HG03442 (cell line): ENCODE results near the gene TESK1.
A peak's percentile ranks its signal among the peaks of the same experiment; 100 is the strongest.
"Not testable (repeated sequence)": the region's sequence is repeated elsewhere in the genome, so short reads cannot be mapped to it uniquely, and the experiment has no call there.

Experiments
- ATAC-seq: cut with Tn5 transposase; IDR thresholded peaks from one replicate; pipeline ENCODE4 v1.9.1; 2021; ENCODE audit warnings: mild to moderate bottlenecking, moderate library complexity; ENCODE audit not compliant: unreplicated experiment

The TESK1 gene

DNA sequence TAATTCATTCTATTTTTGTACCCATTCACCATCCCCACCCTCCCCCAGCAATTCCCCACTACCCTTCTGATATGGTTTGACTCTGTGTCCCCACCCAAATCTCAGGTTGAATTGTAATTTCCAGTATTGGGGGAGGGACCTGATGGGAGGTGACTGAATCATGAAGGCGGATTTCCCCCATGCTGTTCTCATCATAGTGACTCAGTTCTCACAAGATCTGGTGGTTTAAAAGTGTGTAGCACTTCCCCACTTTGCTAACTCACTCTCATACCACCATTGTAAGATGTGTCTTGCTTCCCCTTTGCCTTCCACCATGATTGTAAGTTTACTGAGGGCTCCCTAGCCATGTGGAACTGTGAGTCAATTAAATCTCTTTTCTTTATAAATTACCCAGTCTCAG lies 25.9 kb upstream of the TESK1 start:
- no peak for ATAC-seq

DNA sequence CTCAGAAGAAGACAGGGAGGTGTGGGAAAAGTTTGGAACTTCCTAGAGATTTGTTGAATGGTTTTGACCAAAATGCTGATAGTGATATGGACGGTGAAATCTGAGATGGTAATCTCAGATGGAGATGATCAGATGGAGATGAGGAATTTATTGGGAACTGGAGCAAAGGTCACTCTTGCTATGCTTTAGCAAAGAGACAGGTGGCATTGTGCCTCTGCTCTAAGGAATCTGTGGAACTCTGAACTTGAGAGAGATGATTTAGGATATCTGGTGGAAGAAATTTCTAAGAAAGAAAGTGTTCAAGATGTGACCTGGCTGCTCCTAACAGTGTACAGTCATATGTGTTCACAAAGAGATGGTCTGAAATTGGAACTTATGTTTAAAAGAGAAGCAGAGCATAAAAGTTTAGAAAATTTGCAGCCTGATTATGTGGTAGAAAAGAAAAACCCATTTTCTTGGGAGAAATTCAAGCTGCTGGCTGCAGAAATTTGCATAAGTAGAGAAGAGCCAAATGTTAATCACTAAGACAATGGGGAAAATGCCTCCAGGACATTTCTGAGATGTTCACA lies 25.3 kb upstream of the TESK1 start:
- ATAC-seq: not testable (repeated sequence)

DNA sequence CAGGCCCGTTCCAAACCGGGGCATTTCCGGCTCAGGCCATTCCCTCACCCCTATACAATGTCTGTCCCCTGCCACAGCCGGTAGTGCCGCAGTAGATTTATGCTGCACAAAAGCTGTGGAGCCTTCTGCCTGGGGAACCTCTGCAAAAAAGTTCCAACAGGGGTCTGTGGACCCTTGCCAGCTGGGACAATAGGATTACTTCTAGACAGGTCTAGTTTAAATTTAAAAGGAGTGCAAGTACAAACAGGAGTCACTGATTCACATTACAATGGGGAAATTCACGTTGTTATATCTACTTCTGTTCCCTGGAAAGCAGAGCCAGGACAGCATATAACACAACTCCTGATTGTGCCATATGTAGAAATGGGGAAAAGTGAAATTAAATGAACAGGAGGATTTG lies 21.5 kb upstream of the TESK1 start:
- not testable (repeated sequence) for ATAC-seq

GRCh38 chr9:35584681-35585080 lies 20.4 kb upstream of the TESK1 start:
- not testable (repeated sequence) for ATAC-seq

GRCh38 chr9:35588506-35588905 lies 16.6 kb upstream of the TESK1 start:
- not testable (repeated sequence) for ATAC-seq

DNA sequence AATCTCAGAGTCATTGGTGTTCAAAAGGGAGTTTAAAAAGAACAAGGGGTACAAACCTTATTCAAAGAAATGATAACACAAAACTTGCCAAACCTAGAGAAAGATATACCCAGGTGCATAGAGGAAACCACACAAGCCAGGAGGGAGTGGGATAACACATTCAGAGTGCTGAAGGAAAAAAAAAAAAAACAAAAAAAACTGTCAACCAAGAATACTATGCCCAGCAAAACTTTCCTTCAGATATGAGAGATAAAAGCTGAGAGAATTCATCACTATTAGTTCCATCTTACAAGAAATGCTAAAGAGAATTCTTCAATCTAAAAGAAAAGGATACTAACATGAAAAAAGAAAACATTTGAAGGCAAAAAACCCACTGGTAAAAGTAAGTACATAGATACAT lies 11.5 kb upstream of the TESK1 start:
- ATAC-seq: no peak

DNA sequence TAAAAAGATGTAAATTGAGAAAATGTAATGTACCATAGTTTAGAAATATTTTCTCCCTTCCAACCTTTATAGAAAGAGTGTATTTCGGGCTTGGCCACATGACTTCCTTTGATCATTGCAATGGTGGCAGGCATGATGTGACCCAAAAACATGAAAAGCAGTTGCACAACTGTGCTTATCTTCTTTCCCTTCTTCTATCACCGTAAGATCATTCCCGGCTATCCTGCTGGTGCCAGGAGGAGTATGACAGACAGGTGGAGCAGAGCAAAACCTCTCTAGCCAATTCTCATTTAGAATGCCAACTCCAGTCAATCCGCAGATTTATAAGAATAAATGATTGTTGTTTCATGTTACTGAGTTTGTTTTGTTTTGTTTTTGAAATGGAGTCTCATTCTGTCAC lies 10.6 kb upstream of the TESK1 start:
- no peak for ATAC-seq

GRCh38 chr9:35596907-35597306 lies 8.2 kb upstream of the TESK1 start:
- ATAC-seq: not testable (repeated sequence)

DNA sequence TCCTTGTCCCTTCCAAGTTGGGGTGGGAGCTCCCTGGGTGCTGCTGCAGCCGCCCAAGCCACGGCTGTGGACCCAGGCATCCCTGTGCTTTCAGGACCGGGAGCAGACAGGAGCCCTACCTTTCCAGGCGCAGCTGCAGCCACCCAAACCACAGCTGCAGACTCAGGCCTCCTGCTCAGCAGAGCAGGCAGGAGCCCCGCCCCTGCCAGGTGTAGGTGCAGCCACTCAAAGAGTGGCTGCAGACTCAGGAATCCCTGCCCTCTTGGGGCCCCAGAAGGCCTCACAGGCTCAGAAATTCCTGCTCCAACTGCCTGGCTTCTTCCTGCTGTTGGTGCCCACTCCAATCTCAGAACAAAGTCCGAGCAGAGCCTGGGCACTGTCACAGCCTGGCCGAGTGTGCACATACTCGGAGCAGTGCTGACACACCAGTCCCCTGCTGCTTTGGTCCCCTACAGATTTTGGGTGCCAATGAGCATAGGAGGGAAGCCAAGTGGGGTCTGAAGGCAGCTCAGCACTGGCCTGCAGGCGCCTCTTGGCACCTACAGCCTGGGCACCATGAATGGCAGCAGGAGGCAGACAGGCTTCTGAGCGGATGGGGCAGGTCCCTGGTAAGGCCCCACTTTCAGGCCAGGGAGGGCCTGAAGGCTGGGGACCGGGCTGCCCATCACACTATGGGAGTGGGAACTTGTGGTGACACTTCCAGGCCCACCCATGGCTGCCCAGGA lies 6.0 kb upstream of the TESK1 start:
- ATAC-seq: no peak

DNA sequence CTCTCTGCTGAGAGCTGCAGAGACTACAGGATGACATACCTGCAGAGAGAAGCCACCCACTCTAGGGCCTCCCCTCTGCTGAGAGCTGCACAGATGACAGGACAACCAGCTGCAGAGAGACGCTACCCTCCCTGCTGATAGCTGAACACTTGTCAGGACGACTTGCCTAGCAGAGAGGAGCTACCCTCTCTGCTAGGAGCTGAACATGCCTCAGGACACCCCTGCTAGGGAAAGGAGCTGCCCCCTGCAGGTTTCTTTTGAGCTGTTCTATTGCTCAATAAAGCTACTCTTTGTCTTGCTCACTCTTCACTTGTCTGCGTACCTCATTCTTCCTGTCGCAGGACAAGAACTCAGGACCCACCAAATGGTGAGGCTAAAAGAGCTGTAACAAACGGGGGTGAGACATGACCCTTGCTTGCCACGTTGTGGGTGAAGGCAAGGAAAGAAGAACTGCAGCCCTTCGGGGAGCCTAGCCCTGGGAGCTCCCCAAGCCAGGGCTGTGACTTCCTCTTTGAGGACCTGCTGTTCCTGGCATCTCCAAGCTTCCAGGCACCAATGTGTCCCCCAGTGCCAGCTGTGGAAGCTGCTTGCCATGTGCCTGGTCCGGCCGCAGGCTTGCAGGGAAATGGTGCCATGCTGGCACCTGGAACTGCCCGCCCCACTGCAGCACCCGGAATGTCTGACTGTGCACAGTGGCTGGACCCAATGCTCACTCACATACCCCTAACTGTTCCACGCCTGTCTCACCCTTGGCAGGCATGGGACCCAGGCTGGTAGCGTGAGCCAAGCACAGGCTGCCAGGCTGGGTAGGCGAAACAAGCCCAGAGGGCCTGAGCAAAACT lies 5.1 kb upstream of the TESK1 start:
- ATAC-seq: no peak

DNA sequence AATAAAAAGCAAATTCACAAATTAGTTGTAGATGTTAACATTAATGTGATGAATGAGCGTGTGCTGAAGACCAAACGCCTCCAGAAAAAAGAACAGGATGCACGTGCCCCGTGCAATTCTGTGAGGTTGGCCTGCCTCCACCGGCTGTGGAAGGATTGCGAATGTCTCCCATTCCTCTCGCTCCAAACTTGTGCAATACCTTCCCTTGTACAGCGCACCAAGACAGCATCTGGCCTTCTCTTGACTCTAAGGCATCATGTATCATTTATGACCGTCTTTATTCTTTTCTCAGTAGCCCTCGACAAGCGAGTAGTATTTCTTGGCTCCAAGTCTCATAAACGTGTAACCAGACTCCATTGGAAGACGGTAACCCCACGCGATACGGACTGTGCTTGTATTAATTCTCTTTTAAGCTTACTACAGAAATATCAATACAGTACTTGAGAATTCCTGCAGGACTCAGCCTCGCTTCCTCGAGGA lies 1.5 kb upstream of the TESK1 start:
- no peak for ATAC-seq

- ATAC-seq: peak; percentile 84
These were observed 980 bp upstream of the TESK1 start for GRCh38 chr9:35603986-35604577.

- ATAC-seq: peak; percentile 13
These were observed 482 bp downstream of the TESK1 start for GRCh38 chr9:35605351-35606137.

GRCh38 chr9:35606138-35606504 lies 1.1 kb downstream of the TESK1 start:
- ATAC-seq: no peak

GRCh38 chr9:35606726-35607125 lies 1.7 kb downstream of the TESK1 start:
- no peak for ATAC-seq

DNA sequence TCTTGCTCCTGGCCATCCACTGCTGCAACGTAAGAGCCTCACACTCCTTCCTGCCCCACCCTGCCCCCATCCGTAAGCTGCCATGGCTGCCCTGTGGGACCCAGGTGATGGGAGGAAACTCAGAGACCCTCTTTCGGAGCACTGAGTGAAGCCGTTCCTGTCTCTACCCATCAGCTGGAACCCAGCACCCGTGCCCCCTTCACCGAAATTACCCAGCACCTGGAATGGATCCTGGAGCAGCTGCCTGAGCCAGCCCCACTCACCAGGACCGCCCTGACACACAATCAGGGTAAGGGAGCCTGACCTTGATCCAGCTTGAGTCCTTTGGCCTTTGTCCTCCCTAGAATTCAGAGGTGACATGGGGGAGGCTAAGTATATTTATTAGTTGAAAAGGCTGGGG lies 3.2 kb downstream of the TESK1 start:
- no peak for ATAC-seq

DNA sequence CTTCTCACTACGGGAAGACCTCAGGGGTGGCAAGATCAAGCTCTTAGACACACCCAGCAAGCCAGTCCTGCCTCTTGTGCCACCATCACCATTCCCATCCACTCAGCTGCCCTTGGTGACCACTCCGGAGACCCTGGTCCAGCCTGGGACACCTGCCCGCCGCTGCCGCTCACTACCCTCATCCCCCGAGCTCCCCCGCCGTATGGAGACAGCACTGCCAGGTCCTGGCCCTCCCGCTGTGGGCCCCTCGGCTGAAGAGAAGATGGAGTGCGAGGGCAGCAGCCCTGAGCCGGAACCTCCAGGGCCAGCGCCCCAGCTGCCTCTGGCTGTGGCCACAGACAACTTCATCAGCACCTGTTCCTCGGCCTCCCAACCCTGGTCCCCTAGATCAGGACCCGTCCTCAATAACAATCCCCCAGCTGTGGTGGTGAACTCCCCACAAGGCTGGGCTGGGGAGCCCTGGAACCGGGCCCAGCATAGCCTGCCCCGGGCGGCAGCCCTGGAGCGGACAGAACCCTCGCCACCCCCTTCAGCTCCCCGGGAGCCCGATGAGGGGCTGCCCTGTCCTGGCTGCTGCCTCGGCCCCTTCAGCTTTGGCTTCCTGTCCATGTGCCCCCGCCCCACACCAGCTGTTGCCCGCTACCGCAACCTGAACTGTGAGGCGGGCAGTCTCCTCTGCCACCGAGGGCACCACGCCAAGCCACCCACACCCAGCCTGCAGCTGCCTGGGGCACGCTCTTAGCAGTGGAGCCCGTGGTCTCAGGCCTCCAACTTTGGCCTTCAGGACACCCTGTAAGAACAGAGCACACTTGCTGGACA lies 4.1 kb downstream of the TESK1 start:
- ATAC-seq: no peak

DNA sequence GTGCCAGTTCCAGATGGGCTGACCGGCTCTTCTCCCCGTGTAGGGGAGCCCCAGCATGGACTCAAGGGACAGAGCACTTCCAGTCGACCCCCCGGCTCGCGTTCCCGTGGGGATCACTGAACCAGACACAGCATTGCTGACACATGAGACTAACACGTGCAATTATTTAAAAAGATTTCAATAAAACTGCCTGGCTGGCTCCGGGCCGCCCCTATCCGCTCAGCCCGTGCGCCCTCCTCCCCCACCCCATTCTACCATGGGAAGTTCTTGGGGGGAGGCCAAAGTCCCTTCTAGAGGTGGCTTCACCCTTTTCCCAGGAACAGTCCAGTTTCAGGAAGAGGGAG lies 4.7 kb downstream of the TESK1 start:
- no peak for ATAC-seq

DNA sequence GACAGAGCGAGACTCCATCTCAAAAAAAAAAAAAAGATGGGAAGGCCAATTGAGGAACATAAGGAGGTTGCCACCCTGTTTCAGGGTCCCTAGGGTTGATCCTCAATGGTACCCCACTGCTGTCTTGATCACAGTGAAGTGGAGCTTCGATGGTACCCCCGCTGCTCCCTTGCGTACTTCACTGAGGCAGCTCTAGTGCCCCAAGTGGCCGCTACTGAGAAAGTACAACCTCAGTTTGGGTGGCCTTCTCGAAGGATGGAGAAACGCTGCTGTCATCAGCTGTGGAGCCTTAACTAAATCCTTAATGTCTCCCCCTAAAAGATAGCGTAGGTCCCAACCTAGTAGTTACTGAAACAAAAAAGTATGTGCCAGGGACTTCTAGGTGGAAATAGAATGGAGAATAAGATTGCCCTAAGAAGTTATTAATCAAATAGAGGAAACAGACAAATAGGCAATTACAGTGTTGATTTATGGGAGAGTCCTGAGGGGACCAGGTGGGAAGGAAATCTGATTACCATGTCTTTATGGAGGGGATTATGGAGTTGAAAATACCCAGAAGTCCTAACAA lies 6.3 kb downstream of the TESK1 start:
- ATAC-seq: no peak

DNA sequence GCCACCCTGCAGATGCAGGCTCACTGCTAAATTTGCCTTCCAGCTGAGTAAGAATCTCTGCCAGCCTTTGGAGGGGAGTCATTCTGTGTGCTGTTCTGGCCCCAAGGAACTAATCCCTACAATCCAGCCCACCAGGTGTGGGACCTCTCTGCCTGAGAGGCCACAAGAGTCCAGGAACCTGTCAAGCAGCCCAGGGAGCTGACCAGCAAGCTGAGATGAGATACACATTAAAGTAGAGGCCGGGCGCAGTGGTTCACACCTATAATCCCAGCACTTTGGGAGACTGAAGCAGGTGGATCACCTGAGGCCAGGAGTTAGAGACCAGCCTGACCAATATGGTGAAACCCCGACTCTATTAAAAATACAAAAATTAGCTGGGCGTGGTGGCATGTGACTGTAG lies 7.0 kb downstream of the TESK1 start:
- ATAC-seq: not testable (repeated sequence)
